SU-DHL-6 (cell line): ENCODE results near the gene TWF1.

Experiments used
- H2AFZ ChIP-seq: fragments of 200-600 bp; sonication (generic); 2 replicates; pipeline ENCODE4 v1.6.1; 2014; ENCODE audit warnings: low read depth, mild to moderate bottlenecking, moderate library complexity, mixed read lengths, antibody characterized with exemption, low read length; ENCODE audit not compliant: severe bottlenecking
- H3F3A ChIP-seq: fragments of 200-600 bp; shearing (Covaris generic); 2 replicates; pipeline ENCODE4 v1.6.0; 2016; ENCODE audit warnings: antibody characterized with exemption, mild to moderate bottlenecking; ENCODE audit not compliant: insufficient read depth
- H3K27ac ChIP-seq: fragments of 200-600 bp; sonication (generic); 2 replicates; pipeline ENCODE4 v1.5.1; 2016; ENCODE audit warnings: low read depth, mild to moderate bottlenecking, low read length, moderate library complexity, mixed read lengths
- H3K27me3 ChIP-seq: fragments of 200-600 bp; sonication (generic), shearing (Covaris generic); 2 replicates; pipeline ENCODE4 v1.6.0; 2014; ENCODE audit warnings: mild to moderate bottlenecking, low read length
- H3K36me3 ChIP-seq: fragments of 200-600 bp; sonication (generic); 2 replicates; pipeline ENCODE4 v1.6.1; 2014; ENCODE audit warnings: mild to moderate bottlenecking, low read length, mixed read lengths
- H3K4me2 ChIP-seq: fragments of 300-600, 200-600 bp; shearing (Covaris generic), sonication (generic); 2 replicates; pipeline ENCODE4 v1.6.0; 2014; ENCODE audit warnings: low read length, low read depth, mild to moderate bottlenecking; ENCODE audit not compliant: poor library complexity, severe bottlenecking
- H3K4me3 ChIP-seq: fragments of 200-600 bp; sonication (generic); 2 replicates; pipeline ENCODE4 v1.5.1; 2014; ENCODE audit warnings: antibody characterized with exemption, low read length, mild to moderate bottlenecking, mixed read lengths; ENCODE audit not compliant: insufficient read depth, poor library complexity, severe bottlenecking
- H3K79me2 ChIP-seq: fragments of 200-600 bp; sonication (generic); 2 replicates; pipeline ENCODE4 v1.6.1; 2014; ENCODE audit warnings: mild to moderate bottlenecking, low read length, moderate library complexity; ENCODE audit not compliant: insufficient read depth
- H3K9ac ChIP-seq: fragments of 200-600 bp; sonication (generic); 2 replicates; pipeline ENCODE4 v1.7.0; 2014; ENCODE audit warnings: mild to moderate bottlenecking, low read length
- H3K9me2 ChIP-seq: fragments of 200-600 bp; sonication (generic); replicated peaks from 2 replicates; pipeline ENCODE4 v1.6.1; 2014; ENCODE audit warnings: low read length; ENCODE audit not compliant: insufficient read depth
- H3K9me3 ChIP-seq: fragments of 200-600 bp; sonication (generic); 2 replicates; pipeline ENCODE4 v1.6.1; 2014; ENCODE audit warnings: low read length, mixed read lengths; ENCODE audit not compliant: insufficient read depth
- H4K20me1 ChIP-seq: fragments of 200-600 bp; sonication (generic); 2 replicates; pipeline ENCODE4 v1.6.1; 2014; ENCODE audit warnings: low read depth, mild to moderate bottlenecking, antibody characterized with exemption, low read length, moderate library complexity, mixed read lengths
- EZH2phosphoT487 ChIP-seq: fragments of 200-600 bp; sonication (generic), shearing (Covaris generic); conservative IDR thresholded peaks from 2 replicates; pipeline ENCODE4 v1.6.1; 2018; ENCODE audit warnings: mild to moderate bottlenecking, antibody characterized with exemption, low read length, moderate library complexity, mixed read lengths
- TF ChIP-seq, protein P1 (sequence below): fragments of 200-600 bp; sonication (generic); IDR thresholded peaks from one replicate; pipeline ENCODE4 v1.5.1; 2017; ENCODE audit warnings: antibody characterized with exemption, mild to moderate bottlenecking, low read length, moderate library complexity; ENCODE audit not compliant: insufficient read depth, poor library complexity, severe bottlenecking

TWF1 gene

DNA sequence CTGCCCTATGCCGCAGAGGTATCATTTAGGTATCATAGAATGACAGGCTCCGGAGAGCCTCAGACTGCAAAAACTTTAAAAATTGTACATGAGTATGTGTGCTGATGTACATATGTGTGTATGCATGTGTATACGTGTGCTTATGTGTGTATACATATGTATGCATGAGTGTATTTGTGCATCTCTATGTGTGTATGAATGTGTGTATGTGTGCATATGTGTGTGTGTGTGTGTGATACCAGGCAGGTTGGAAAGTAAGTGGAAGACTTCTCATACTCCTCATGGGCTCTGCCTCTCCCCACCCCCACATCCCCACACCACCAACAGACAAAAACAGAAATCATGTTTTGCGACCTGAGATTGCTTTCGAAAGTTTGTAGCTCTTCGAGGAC, 29.1 kb upstream of the TWF1 start:
- H3K4me2 ChIP-seq: peak overlapping the region; percentile 75
- no peak overlapping the region for H3K27ac ChIP-seq
- no peaks in the 10 kb centered on the region for H4K20me1 ChIP-seq
- peak overlapping the region; percentile 61 for H3K4me3 ChIP-seq
- peak overlapping the region; percentile 78 for H2AFZ ChIP-seq
- no peaks in the 10 kb centered on the region for H3K9me2 ChIP-seq
- peak overlapping the region; percentile 65 for H3K9ac ChIP-seq
- H3K36me3 ChIP-seq: no peaks in the 10 kb centered on the region
- peaks cover 5% of the 10 kb centered on the region; the same call in 1 of the 2 replicates for H3F3A ChIP-seq
- TF ChIP-seq, protein P1, sequence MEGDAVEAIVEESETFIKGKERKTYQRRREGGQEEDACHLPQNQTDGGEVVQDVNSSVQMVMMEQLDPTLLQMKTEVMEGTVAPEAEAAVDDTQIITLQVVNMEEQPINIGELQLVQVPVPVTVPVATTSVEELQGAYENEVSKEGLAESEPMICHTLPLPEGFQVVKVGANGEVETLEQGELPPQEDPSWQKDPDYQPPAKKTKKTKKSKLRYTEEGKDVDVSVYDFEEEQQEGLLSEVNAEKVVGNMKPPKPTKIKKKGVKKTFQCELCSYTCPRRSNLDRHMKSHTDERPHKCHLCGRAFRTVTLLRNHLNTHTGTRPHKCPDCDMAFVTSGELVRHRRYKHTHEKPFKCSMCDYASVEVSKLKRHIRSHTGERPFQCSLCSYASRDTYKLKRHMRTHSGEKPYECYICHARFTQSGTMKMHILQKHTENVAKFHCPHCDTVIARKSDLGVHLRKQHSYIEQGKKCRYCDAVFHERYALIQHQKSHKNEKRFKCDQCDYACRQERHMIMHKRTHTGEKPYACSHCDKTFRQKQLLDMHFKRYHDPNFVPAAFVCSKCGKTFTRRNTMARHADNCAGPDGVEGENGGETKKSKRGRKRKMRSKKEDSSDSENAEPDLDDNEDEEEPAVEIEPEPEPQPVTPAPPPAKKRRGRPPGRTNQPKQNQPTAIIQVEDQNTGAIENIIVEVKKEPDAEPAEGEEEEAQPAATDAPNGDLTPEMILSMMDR: no peak
- TF ChIP-seq EZH2phosphoT487: no peak
- H3K79me2 ChIP-seq: no peaks in the 10 kb centered on the region
- H3K9me3 ChIP-seq: no peaks in the 10 kb centered on the region
- no peaks in the 10 kb centered on the region for H3K27me3 ChIP-seq

DNA sequence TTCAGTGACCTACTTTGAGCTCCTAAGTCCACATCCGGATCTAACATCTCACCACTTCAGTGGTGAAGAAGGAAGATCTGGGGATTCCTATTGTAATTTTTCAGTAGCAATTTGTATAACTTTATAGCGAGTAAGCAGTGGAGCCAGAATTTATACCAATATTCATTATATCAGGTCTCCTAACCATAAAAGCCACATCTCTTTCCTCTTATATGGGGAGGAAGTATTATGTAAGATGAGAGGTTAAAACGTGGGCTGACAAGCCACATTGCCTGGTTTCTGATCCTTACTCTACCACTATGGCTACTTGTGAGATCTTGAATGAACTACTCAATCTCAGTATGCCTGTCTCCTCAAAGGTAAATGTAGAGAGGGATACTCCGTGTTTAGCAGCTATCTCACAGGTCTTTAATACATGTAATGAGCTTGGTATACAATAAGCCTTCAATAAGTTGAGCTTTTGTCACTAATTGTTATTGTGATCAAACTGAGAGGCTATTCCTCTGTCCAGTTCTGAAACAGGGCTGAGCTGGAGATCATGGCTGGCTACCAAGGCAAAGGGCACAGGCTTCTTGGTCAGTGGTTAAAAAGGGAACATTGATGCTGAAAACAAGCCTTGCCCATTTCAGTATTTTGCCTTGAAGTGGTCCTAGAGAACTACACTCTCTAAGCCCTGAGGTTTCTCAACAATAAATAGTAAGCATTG, 26.5 kb upstream of the TWF1 start:
- Histone ChIP-seq H3K9me3 (no peaks in the 10 kb centered on the region), H3K9ac (no peak overlapping the region), H3K4me3 (no peak overlapping the region), H3K27ac (no peak overlapping the region), H3K27me3 (no peaks in the 10 kb centered on the region), H3K79me2 (no peaks in the 10 kb centered on the region), H3F3A (peaks cover 5% of the 10 kb centered on the region; the same call in 1 of the 2 replicates), H3K4me2 (no peak overlapping the region), H4K20me1 (no peaks in the 10 kb centered on the region), H2AFZ (no peak overlapping the region), H3K9me2 (no peaks in the 10 kb centered on the region), H3K36me3 (no peaks in the 10 kb centered on the region)
- TF ChIP-seq EZH2phosphoT487: no peak
- TF ChIP-seq, protein P1: no peak

DNA sequence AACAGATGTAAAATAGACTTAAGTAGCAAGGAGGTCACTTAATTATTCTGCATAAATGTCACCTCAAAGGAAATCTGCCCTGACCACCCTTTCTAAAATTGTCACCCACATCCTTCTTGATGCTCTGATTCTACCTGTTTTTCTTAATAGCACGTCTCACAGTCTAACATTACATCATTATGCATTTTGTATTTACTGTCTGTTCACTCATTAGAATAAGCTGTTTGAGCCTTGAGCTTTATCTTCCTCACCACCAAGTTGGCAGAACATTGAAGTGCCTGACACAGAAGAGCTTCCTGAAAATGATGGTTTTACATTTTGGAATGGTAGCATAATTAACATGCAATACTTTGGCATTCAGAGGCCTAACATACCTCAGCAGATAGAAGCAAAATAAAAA, 21.0 kb upstream of the TWF1 start:
- Histone ChIP-seq H3K4me2 (no peak overlapping the region), H3K4me3 (no peak overlapping the region), H2AFZ (no peak overlapping the region), H3K27me3 (no peaks in the 10 kb centered on the region), H3K36me3 (no peaks in the 10 kb centered on the region), H3K9me3 (no peaks in the 10 kb centered on the region), H3F3A (no peaks in the 10 kb centered on the region), H4K20me1 (no peaks in the 10 kb centered on the region), H3K79me2 (no peaks in the 10 kb centered on the region), H3K9me2 (no peaks in the 10 kb centered on the region), H3K27ac (no peak overlapping the region), H3K9ac (no peak overlapping the region)
- TF ChIP-seq EZH2phosphoT487: no peak
- TF ChIP-seq, protein P1: no peak
